OCI-LY1 (cell line): ENCODE results near the gene CCND2.

Source experiments
- EZH2 ChIP-seq: fragments of 200-600 bp; sonication (generic), shearing (Covaris generic); IDR thresholded peaks from 2 replicates; pipeline ENCODE4 v1.8.0; 2017; ENCODE audit warnings: borderline replicate concordance, mixed run types, mild to moderate bottlenecking, antibody characterized with exemption, low read length, moderate library complexity, mixed read lengths
- TF ChIP-seq, protein P1 (sequence below): fragments of 200-600 bp; sonication (generic), shearing (Covaris generic); IDR thresholded peaks from 2 replicates; pipeline ENCODE4 v1.5.1; 2017; ENCODE audit warnings: mild to moderate bottlenecking, antibody characterized with exemption, low read length, moderate library complexity, mixed read lengths

DNA sequence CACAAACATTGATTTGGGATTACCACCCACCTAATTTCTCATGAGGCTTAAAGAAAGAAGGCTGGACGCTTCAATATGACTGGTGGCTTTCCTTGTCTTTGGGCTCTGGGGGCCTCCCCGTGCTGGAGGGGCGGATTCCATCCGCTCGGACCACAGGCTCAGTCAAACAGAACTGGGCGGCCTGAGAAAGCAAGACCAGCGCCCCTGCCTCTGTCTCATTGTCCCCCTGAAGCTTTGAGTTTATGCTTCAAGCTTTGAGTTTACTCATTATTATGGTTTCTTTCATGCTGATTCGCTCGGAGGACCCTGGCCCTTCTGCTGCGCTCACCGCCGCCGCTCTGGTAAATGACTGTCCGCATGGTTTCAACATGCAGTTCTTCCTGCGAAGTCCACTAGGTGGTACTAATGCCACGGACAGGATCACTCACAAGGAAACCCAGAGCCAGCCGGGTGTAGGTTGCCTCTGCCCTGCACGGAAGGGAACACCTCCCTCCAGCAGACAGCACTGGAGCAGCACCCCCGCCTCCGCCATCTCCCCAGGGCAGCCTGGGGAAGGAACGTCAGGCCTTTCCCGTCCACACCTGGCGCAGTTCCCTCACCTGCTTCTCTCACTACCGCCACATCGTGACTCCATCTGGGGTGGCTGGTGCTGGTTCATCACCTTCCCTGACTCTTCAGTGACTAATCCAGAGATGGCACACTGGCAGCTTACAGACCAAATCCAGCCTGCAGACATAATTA, 34.2 kb downstream of the CCND2 start:
- TF ChIP-seq, protein P1, sequence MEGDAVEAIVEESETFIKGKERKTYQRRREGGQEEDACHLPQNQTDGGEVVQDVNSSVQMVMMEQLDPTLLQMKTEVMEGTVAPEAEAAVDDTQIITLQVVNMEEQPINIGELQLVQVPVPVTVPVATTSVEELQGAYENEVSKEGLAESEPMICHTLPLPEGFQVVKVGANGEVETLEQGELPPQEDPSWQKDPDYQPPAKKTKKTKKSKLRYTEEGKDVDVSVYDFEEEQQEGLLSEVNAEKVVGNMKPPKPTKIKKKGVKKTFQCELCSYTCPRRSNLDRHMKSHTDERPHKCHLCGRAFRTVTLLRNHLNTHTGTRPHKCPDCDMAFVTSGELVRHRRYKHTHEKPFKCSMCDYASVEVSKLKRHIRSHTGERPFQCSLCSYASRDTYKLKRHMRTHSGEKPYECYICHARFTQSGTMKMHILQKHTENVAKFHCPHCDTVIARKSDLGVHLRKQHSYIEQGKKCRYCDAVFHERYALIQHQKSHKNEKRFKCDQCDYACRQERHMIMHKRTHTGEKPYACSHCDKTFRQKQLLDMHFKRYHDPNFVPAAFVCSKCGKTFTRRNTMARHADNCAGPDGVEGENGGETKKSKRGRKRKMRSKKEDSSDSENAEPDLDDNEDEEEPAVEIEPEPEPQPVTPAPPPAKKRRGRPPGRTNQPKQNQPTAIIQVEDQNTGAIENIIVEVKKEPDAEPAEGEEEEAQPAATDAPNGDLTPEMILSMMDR = peak; percentile 84
- TF ChIP-seq EZH2 = no peak
